Activated CD4-positive, CD25-positive, alpha-beta regulatory T cell (primary cell): ENCODE results near the gene EPN3.

ENCODE experiments used
- DNase-seq, 4 experiments: peaks; one replicate each; lab custom pipeline; 2025; lab: John Stamatoyannopoulos, UW

EPN3 gene

DNA sequence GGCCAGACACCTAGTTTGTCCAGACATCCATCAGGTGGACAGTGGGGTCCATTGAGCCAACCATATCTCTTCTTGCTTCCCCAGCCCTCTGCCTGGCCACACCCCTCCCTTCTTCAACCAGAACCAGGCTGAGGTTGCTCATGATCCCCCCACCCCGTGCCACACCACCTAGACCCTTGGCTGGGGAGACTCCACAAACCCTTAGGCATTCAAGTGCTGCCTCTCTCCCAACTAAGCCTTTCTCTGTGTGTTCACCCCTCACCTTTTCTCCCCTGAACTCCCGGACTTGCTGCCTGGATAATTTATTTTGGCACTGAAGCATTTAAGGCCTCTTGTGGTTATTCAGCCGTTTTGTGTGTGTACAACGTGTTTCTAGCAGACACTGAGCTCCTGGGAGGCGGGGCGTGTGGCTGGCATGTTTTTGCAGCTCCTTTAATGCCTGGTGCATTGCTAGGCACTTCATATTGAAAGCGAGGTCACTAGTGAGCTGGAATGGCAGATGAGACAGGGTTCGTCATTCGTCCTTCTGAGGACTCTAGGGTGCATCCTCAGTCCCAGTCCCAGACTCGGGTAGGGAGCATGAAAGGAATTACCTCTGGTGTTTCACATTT, 56.7 kb downstream of the EPN3 start:
- no peak for DNase-seq

DNA sequence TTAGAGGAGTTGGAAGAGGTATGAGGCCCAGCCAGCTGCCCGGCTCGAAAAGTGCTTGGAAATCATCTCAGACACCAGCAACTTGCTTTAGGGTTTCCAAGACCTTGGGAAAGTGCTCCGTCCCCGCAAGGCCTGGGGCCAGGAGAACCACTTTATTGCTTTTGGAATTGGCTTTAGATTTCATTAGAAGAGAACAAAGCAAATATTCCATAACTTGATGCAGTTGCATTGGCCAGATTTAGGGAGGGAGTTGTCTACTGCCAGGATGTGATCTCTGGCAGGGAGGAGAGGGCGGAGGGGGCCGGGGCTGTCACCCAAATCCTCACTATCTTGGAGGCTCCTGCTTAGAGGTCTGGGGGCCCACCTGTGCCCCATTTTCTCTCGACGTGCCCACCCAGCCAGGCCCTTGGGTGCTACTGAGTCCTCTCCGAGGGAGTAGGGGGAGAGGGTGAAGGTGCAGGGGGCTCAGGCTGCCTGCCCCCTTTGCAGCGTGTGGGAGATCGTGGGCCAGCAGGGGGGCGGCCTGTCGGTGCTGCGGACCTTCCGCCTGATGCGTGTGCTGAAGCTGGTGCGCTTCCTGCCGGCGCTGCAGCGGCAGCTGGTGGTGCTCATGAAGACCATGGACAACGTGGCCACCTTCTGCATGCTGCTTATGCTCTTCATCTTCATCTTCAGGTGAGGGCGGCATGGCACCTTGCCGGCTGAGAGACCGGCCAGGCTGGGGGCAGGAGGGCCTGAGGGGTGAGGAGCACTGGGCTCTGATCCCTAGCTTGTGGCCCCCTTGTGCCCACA, 58.6 kb downstream of the EPN3 start:
- no peak for DNase-seq

DNA sequence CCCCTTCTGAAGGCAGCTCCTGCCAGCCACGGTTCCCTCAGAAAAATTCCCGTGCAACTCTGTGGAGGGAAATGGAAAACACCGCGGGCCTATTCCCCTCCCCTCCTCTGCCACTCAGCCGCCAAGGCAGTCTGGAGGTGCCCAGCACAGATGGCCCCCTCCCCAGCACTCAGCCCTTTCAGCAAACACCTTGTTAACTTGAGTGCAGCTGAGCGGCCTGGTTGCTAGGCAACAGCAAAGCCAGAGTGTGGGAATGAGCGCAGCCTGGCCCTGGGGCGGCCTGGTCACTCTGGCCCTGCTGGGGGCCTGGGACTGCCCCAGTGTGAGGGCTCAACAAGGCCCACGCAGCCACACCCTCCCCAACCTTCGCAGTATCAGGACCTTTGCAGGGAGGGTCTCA, 60.8 kb downstream of the EPN3 start:
- no peak for DNase-seq
